ENCODE data around the gene SOX5.
"Not testable (repeated sequence)": the region's sequence is repeated elsewhere in the genome, so short reads cannot be mapped to it uniquely, and the experiment has no call there.

Gene SOX5

DNA sequence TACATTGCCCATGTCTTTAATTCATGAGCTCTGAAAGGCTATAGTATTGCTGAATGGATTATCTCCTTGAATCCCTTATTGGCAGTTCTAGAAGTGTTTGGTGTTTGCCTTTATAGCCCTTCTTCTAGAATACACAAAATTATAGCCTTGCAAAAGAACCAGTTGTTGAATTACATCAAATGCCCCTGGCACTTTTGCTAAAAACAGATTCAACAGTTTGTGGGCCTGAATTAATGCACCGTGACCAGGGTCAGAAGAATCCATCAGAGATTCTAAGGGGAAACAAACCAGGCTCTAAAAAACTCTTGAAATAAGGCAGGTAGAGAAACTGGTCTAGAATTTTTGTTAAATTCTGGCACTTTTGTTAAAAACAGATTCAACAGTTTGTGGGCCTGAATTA lies 197.8 kb downstream of the SOX5 start:
- FAIRE-seq, result no peak

DNA sequence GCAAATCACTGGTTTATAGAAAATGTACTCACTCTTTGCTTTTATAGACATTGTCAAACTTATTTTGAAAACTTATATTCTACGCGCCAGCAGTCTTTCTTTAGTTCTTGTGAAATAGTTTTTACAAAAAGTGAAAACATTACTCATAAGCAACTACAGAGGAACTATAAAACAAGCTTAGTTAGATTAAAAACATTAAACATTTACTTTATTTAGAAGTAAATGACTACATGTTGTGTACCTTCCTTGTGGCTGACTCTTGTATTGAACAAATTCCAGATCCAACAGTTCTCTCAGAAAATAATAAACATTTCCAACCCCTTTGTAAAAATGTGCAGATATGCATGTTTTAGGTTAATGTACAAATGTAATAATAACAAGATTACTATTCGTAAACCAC lies 198.5 kb downstream of the SOX5 start:
- FAIRE-seq, result no peak

DNA sequence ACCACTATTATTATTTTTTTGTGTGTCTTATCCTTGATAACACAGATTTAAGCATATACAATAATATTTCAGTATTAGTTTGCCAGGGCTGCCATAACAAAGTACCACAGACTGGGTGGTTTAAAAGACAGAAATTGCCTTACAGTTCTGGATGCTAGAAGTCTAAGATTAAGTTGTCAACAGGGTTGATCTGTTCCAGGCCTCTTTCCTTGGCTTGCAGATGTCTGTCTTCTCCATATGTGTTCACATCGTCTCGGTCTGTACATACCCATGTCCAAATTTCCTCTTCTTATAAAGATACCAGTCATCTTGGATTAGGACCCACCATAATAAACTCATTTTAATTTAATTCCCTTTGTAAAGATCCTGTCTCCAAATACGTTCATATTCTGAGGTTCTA lies 204.8 kb downstream of the SOX5 start:
- no peak for FAIRE-seq

DNA sequence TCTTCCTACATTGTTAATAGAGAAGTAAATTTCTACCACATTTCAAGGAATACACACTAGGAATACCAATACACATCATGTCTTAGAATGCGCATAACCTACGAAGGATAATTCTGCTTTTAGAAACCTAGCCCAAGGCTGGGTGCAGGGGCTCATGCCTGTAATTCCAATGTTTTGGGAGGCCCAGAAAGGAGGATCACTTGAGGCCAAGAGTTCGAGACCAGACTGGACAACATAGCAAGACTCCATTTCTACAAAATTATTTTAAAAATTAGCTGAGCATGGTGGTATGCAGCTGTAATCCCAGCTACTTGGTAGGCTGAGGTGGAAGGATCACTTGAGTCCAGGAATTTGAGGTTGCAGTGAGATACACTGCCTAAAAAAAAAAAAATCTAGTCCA lies 206.9 kb downstream of the SOX5 start:
- FAIRE-seq, result no peak

DNA sequence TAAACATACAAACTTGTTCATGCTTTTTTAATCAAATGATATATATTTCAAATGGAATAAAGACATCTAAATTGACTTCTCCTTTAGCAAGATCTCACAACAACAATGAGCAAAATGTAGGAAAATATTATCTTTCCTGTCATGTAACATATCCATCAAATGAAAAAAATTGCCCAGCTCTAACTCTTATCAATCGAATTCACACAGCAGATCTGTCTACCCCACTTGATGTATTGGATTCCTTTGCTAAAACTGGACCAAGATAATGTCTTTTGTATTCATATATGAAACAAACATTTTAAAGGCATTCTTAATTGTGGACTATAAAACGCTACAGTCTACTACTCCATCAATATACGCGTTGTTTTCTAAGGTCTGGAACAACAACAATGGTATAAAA lies 218.0 kb downstream of the SOX5 start:
- no peak for FAIRE-seq

DNA sequence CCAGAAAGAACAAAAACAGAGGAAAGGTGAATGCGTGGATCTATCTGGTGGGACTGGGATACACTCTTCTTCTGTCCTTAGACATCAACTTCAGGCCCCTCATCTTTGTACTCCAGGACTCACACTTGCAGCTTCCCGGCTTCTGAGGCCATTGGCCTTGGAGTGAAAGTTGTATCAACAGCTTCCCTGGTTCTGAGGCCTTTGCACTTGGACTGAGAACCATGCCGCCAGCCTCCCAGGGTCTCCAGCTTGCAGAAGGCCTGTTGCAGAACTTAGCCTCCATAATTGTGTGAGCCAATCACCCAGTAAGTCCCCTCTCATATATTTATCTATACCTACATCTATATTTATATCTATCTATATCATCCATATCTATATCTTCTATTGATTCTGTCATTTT lies 218.4 kb downstream of the SOX5 start:
- FAIRE-seq, result no peak

DNA sequence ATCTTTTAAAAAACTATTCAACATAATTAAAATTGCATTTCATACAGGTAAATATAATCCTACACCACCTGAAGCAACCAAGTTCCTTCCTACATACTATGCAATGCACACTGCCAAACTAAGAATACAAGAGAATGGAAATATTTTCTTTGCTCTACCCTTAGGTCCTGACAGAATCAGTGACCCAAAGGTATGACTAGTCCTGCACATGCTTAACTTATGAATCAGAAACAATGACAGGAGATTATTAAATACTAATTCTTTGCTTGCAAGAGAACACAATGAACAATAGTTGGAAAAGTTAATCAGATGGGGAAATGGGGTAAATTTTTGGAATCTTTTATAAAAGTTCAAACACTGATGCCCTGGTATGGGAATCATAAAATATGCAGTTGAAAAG lies 220.1 kb downstream of the SOX5 start:
- FAIRE-seq, result no peak

DNA sequence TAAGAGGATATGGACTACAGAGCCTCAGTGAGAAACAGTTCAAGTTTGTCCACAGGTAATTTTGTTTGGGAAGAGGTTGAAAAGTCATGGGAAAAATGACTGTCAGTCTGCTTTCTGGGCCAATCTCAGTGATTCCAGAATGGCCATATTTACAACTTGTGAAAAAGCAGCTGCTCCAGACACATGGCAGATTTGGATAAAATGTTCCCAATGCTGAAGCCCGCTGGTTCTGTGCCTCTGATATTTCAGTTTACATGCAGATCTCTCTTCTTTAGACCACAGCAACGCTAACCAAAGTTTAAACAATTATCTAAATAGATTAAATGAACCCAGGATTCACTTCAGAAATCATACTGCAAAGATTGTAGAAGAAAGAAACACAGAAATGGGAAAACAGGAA lies 222.8 kb downstream of the SOX5 start:
- FAIRE-seq, result no peak

DNA sequence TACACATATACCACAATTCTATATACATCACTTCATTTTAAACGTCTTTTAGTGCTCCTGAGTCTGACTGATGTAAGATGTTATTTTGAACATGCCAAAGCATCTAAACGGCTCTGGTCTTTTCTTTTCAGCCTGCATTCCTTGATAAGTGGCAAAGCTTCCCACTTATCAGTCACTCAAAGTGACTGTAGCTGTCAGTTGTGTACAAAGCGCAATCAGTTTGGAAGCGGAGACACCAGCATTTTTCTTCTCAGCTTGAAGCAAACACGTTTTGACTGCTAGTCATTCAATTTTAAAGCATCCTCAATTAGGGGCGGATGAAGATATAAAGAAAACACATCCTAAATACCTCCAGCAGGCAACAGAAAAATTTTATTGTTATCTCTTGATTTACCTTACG lies 226.8 kb downstream of the SOX5 start:
- FAIRE-seq, result no peak

DNA sequence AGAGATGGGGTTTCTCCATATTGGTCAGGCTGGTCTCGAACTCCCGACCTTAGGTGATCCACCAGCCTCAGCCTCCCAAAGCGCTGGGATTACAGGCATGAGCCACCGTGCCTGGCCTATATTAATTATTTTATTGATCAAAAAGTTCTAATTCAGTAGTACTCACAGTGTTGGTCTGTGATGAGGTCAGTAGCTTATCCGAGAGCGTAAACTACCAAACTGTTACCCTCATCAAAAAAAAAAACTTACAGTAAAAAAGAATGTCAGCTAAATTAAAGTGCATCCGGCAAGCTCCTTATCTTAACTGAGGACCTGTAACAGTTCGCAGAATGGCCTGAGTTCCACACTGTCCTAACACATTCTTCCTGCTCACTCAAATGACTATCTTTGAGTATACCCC lies 228.2 kb downstream of the SOX5 start:
- no peak for FAIRE-seq

DNA sequence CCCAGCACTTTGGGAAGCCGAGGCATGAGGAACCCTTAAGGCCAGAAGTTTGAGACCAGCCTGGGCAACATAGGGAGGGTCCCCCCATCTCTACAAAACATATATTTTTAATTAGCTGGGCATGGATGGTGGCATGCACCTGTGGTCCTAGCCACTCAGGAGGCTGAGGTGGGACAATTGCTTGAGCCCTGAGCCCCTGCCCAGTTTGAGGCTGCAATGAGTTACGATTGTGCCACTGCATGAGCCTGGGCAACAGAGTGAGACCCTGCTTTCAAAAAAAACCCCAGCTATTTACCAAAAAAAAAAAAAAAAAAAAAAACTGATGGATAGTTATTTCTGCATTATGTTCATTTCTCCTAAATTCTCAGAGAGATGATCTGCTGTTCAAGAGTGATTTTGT lies 230.0 kb downstream of the SOX5 start:
- no peak for FAIRE-seq

DNA sequence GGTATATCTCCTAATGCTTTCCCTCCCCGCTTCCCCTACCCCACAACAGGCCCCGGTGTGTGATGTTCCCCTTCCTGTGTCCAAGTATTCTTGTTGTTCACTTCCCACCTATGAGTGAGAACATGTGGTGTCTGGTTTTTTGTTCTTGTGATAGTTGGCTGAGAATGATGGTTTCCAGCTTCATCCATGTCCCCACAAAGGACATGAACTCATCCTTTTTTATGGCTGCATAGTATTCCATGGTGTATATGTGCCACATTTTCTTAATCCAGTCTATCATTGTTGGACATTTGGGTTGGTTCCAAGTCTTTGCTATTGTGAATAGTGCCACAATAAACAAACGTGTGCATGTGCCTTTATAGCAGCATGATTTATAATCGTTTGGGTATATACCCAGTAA lies 239.1 kb downstream of the SOX5 start:
- FAIRE-seq, result not testable (repeated sequence)

DNA sequence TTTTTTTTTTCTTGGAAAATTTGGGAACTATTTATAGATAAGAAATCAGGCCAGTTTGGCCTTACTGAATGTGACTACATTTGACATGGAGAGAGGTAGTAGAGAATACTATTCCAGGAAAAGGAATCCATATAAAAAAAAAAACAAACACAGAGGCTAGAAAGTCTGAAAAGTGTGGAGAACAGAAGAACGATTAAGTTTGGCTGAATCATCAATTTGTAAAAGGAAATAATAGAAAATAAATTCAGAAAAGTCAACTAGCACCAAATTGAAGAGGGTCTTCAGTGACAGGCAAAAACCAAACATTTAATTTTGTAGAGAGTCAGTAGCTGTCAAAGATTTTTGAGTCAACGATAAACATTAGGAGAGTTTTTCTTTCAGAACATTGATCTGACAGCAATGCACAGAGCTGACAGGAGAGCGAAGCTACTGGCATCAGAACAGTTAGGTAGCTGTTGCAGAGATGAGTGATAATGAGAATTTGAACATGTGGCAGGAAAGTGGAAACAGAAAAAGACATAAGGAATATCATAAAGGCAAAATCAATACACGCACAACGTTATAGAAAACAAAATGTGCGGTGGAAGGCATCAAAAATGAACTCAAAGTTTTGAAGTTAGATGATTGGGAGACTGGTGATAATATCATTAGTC lies 241.2 kb downstream of the SOX5 start:
- FAIRE-seq, result no peak

DNA sequence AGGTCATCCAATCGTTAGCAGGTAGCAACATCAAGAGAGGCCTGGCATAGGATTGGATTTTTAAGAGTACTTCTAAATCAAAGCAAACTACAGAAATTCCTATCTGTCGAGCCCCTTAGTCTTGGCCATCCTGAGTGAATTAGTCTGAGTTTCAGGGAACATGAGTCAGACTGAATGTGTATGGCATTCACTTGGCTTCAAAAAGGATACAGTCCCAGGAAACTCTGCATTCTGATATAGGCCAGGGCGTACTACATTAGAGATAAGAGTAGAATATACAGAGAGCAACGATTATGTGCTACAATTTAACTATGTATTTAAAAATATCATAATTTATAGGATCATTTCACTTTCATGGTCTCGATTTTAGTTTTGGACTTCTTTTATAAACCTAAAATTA lies 242.2 kb downstream of the SOX5 start:
- FAIRE-seq, result no peak

DNA sequence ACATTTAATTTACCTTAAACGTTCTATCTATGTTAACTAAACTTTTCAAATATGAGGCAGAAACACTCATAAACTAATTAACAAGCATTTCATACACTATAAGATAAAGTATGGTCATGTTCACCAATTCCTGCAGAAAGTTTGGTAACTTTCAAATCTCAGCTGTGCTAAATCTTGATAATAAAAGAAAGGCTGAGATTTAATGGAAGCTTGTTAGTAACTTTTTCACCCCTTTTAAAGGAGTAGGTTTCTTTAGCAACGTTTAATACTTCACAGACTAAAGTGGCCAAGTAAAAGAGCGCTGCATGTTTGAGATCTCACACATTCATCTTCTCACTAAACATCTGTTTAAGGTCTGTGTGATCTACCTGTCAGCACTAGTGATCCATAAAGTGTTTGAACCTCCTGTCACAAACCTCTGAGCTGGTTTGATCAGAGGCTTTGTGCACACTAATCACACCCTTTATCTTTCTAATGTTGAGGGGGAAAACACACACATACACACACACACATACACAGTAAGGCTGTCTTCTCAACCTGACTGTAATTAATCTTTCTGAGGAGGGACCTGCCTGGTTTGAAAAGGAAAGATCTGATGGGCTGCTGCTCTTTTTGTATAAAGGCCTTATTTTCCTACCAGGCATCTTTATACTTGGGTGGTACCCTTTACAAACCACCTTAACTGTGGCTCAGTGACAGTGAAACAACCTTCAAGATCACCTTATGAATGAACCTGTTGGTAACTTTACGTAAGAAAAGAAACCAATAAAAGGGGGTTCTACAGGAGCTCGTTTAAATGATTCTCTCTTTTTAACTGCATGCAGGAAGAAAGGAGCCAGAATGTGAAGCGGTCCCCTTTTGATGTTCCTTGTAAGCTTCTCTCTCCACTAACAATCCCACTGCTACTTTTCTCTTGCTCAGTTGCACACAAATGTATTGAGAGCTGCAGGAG lies 244.2 kb downstream of the SOX5 start:
- no peak for FAIRE-seq

DNA sequence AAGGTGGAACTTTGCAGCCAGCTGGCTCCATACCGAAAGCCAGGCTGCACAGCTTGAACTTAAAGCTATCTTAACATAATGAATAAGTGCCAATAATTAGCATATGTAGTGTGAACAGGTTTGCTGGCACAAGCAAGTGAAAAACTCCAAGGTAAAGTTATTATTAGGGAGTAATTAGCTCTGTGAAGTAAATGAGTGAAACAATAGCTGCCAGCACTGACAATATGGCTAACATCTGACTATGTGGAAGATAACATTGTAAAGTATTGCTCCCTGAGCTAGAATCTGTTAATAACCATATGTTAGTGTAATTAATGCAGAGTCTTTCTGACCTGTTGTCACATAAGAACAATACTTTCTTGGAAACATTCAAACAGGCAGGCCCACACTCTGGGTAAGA lies 246.4 kb downstream of the SOX5 start:
- no peak for FAIRE-seq

DNA sequence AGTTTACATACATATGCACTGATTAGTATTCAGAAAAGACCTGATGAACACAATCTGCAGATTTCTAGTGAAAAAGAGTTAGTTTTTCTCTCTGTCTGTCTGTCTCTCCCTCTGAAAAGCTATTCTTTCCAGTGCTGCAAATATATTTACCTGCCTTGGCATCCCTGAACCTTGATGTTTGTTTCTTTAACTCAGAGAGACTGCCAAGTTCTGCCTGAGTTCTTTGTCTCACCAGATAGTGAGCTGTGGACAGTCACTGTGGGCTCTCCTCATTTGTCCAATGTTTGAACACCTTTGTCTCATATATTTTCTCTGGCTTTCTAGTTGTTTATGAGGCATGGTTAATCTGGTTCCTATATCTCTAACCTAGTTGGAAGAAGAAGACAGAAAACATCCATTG lies 250.4 kb downstream of the SOX5 start:
- no peak for FAIRE-seq

DNA sequence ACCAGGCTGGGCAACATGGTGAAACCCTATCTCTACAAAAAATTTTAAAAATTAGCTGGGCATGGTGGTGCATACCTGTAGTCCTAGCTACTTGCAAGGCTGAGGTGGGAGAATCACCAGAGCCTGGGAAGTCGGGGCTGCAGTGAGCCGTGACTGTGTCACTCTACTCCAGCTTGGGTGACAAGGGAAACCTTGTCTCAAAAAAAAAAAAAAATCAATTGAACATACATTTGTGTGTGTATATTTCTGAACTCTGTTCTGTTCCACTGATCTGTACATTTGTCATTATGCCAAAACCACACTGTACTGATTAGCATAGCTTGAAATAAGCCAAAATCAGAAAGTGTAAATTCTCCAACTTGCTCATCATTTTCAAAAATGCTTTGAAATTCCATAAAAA lies 254.6 kb downstream of the SOX5 start:
- FAIRE-seq, result no peak

DNA sequence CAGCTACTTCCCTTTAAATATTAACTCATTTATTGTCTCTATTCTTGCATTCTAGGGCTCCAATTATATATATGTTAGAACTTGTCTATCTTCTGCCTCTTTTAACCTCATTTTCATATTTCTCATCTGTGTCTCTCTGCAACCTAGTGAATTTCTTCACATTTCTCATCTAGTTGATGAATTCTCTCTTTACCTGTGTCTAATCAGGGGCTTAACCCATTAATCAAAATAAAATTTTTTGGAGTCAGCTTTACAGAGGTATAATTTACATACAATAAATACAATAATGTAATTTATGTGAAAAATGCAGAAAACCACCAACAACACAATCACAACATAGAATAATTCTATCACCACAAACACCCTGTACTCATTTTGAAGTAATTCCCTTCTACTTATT lies 255.2 kb downstream of the SOX5 start:
- FAIRE-seq, result no peak

DNA sequence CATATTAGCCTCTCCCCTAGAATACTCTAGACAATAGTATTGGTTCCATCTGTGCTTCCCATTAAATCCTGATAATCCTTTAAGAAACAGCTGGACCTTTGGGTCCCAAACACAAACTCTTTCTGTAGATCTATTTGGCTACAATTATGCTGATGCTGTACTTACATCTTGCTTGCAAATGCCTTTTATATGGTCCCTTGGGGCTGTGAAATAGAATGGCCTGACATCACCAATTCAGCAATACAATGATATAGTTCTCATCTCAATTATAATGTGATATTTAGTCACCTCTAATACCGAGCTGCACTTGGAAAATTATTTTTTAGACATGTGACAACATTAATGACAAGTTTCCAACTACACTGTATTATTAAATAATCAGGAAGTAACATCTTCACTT lies 261.5 kb downstream of the SOX5 start:
- no peak for FAIRE-seq

DNA sequence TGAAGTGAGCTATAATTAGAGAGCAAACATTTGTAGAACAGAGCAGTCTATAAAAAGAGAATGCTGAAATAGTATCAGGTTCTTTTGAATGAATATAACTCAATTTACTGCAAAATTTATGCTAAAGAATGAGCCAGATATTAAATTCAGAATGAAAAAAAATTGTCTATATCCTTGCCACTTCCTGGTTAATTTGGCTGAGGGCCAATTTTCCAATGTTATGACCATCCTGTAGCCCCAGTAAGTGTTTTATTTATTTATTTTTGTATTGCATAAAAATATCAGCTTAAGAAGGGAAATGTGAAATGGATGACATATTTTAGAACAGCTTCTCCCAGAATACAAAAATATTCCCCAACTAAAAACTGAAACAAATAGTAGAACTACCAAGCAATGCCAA lies 263.4 kb downstream of the SOX5 start:
- FAIRE-seq, result no peak

DNA sequence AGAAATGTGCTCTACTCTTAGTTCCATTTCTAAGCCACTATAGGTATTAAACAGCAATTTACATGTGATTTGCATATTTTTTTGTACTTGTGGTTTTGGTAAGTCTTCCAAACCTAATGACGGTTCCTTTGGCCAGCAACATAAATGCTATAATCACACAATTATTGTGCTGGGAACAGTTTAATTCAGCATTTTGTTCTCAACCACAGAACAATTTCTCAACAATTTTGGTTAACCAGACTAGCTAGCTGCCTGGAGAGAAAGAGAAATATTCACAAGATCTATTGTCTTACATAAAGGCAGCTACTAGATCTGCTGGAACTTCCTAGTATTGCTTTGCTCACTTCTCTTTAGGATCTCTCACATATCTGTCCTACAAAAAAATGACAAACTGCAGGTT lies 265.3 kb downstream of the SOX5 start:
- FAIRE-seq, result no peak

DNA sequence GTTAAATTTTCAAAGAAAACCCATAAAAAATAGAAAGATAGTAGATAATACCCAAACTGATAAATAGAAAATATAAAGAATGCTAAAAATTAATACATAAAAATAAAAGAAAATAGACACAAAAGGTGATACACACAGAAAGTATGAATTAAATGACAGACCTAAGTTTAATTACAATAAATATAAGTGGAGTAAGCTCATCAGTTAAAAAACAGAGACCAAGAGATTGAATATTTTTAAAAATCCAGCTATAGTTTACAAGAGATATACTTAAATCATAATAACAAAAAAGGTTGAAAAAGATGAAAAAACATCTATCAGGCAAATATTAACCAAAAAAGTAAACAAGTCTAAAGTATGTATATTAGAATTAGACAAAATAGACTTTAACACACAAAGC lies 268.2 kb downstream of the SOX5 start:
- FAIRE-seq, result no peak

DNA sequence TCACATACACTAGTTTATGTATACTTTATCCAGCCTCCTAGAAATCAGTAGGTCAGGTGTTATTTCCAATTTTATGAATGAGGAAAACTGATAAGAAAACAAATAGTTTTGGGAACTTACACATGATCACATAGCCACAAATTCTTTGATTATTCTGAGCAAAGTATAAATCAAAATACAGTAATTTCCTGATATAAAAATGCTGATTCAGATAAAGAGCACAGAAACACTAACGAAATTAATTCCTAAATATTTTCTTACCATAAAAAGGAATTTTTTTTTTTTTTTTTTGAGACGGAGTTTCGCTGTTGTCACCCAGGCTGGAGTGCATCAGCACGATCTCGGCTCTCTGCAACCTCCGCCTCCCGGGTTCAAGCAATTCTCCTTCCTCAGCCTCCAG lies 275.4 kb downstream of the SOX5 start:
- FAIRE-seq, result no peak

DNA sequence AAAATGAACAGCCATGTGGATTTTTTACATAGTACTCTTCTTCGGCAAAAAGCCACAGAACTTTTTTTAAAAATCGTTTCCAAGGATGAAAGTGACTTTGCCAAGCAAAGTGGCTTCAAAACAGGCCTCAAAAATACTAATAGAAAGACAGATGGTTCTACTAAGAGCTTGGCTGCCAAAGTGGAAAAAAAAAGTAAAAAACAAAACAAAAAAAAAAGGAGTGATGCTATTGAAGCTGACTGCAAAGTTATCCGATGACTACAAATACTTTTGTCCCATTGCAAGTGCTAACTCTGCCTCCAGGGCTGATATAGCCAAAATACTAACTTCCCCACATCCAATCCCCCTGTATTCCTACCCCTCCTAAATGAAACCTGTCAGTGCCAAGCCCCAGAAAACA lies 277.6 kb downstream of the SOX5 start:
- no peak for FAIRE-seq
